Esophagus muscularis mucosa (tissue), 3 donors: ENCODE results near the gene IL2RA.
"Not testable (repeated sequence)": the region's sequence is repeated elsewhere in the genome, so short reads cannot be mapped to it uniquely, and the experiment has no call there.

Experiments used
- POLR2A ChIP-seq: fragments of 450-650 bp; IDR thresholded peaks from one replicate; pipeline ENCODE4 v1.6.1; 2017; ENCODE audit warnings: antibody characterized with exemption, moderate library complexity, mild to moderate bottlenecking, low read depth
- POLR2AphosphoS5 ChIP-seq, 2 donors: sonication (generic); formaldehyde crosslinking; IDR thresholded peaks; one replicate each; pipeline ENCODE4 v1.6.1; 2017; ENCODE audit warnings: antibody characterized with exemption in 2 of 2
- TF ChIP-seq, protein P1 (sequence below), 3 experiments: fragments of 200-600 bp in 2 of 3; fragments of 450-650 bp in 1 of 3; sonication (generic) in 2 of 3; IDR thresholded peaks; one replicate each; pipeline ENCODE4 v1.5.1; 2017 to 2019; ENCODE audit warnings: antibody characterized with exemption in 3 of 3, mild to moderate bottlenecking in 2 of 3, moderate library complexity in 1 of 3

- TF ChIP-seq POLR2A; POLR2AphosphoS5 (IDR thresholded peaks at IDR 0.05): not testable (repeated sequence)
- TF ChIP-seq, protein P1, sequence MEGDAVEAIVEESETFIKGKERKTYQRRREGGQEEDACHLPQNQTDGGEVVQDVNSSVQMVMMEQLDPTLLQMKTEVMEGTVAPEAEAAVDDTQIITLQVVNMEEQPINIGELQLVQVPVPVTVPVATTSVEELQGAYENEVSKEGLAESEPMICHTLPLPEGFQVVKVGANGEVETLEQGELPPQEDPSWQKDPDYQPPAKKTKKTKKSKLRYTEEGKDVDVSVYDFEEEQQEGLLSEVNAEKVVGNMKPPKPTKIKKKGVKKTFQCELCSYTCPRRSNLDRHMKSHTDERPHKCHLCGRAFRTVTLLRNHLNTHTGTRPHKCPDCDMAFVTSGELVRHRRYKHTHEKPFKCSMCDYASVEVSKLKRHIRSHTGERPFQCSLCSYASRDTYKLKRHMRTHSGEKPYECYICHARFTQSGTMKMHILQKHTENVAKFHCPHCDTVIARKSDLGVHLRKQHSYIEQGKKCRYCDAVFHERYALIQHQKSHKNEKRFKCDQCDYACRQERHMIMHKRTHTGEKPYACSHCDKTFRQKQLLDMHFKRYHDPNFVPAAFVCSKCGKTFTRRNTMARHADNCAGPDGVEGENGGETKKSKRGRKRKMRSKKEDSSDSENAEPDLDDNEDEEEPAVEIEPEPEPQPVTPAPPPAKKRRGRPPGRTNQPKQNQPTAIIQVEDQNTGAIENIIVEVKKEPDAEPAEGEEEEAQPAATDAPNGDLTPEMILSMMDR (IDR thresholded peaks at IDR 0.05): not testable (repeated sequence)
These were observed 99.7 kb downstream of the IL2RA start for GRCh38 chr10:5962358-5962940.
